Endodermal cell (in vitro differentiated cells): ENCODE data around the gene SLC35F1. TPM values are rescaled to one million over a fixed set of nuclear protein-coding genes. Genes with fewer than 3 reads are reported as not detected.

ENCODE experiments used
- DNase-seq: peaks from one replicate; pipeline ENCODE4 v3.0.0-alpha.2; 2017
- H3K27ac ChIP-seq: 2 replicates; pipeline ENCODE4 v1.5.1; 2013; ENCODE audit warnings: mild to moderate bottlenecking, low read depth, low read length, moderate library complexity
- H3K27me3 ChIP-seq: 2 replicates; pipeline ENCODE4 v1.6.1; 2013; ENCODE audit warnings: mild to moderate bottlenecking, low read length, moderate library complexity; ENCODE audit not compliant: insufficient read depth, control insufficient read depth, poor library complexity, severe bottlenecking
- H3K36me3 ChIP-seq: 2 replicates; pipeline ENCODE4 v1.7.0; 2013; ENCODE audit warnings: mild to moderate bottlenecking, low read length, moderate library complexity; ENCODE audit not compliant: control insufficient read depth, insufficient read depth
- H3K4me1 ChIP-seq: one replicate; pipeline ENCODE4 v1.7.0; 2013; ENCODE audit warnings: low read length; ENCODE audit not compliant: control insufficient read depth, insufficient read depth
- H3K4me3 ChIP-seq: 2 replicates; pipeline ENCODE4 v1.5.1; 2013; ENCODE audit warnings: mild to moderate bottlenecking, low read length, moderate library complexity
- H3K9ac ChIP-seq: 2 replicates; pipeline ENCODE4 v1.6.1; 2013; ENCODE audit warnings: mild to moderate bottlenecking, low read length, moderate library complexity; ENCODE audit not compliant: poor library complexity, severe bottlenecking; ENCODE audit errors: extremely low read depth
- H3K9me3 ChIP-seq: 2 replicates; pipeline ENCODE4 v1.6.1; 2013; ENCODE audit warnings: mild to moderate bottlenecking, low read length, moderate library complexity; ENCODE audit not compliant: control insufficient read depth
- H3K27ac Mint-ChIP-seq: 2 replicates; pipeline ENCODE4 v1.8.0; 2020; ENCODE audit warnings: mixed read lengths
- H3K27me3 Mint-ChIP-seq: 2 replicates; pipeline ENCODE4 v1.8.0; 2021; ENCODE audit warnings: mild to moderate bottlenecking, mixed read lengths; ENCODE audit not compliant: insufficient read depth
- H3K36me3 Mint-ChIP-seq: 2 replicates; pipeline ENCODE4 v1.8.0; 2020; ENCODE audit warnings: low read depth, mixed read lengths
- H3K4me1 Mint-ChIP-seq: 2 replicates; pipeline ENCODE4 v1.8.0; 2020; ENCODE audit warnings: mixed read lengths
- H3K4me3 Mint-ChIP-seq: 2 replicates; pipeline ENCODE4 v1.8.0; 2020; ENCODE audit warnings: mild to moderate bottlenecking, moderate library complexity, mixed read lengths
- H3K9me3 Mint-ChIP-seq: 2 replicates; pipeline ENCODE4 v1.8.0; 2020; ENCODE audit warnings: mild to moderate bottlenecking, mixed read lengths
- CTCF ChIP-seq: fragments of 200-600 bp; sonication (generic); conservative IDR thresholded peaks from 2 replicates; pipeline ENCODE4 v1.5.0; 2021; ENCODE audit warnings: antibody characterized with exemption, mild to moderate bottlenecking
- WGBS, 2 experiments: methylation state at CpG; one replicate each; pipeline versions ENCODE4 v1.1.5 to v1.1.7; 2013; ENCODE audit warnings: missing lambda C conversion rate in 2 of 2, mixed read lengths in 1 of 2; ENCODE audit not compliant: insufficient coverage in 1 of 2, insufficient read length in 1 of 2; 5-methylcytosine and 5-hydroxymethylcytosine counted together
- total RNA-seq, 2 donors: library from RNA; stranded (reverse); fragmentation: NEBNext Ultra II Directional in 1 of 2; extraction: Animal tissue kit (Norgen Biotek cat#: 25700) in 1 of 2; gene quantifications; 2 replicates in 1 of 2; 3 replicates in 1 of 2; pipeline ENCODE4 v1.2.1, GENCODE V29; 2021

SLC35F1 gene
- total RNA-seq, 2 donors from 2014 or later = 6.7 to 12.8 TPM

- no peak for TF ChIP-seq CTCF
- no peaks in the 10 kb centered on the region for H3K4me1 Mint-ChIP-seq
- DNase-seq = no peak
- Histone ChIP-seq H3K36me3 (no peaks in the 10 kb centered on the region), H3K27me3 (no peaks in the 10 kb centered on the region), H3K9ac (no peak overlapping the region), H3K9me3 (no peaks in the 10 kb centered on the region), H3K4me3 (no peak overlapping the region), H3K27ac (no peak overlapping the region), H3K4me1 (no peaks in the 10 kb centered on the region)
- H3K36me3 Mint-ChIP-seq = no peaks in the 10 kb centered on the region
- no peak overlapping the region for H3K4me3 Mint-ChIP-seq
- no peaks in the 10 kb centered on the region for H3K9me3 Mint-ChIP-seq
- WGBS, 2 experiments = 83 to 100% methylated on average over 1 to 2 of the region's 2 CpGs
- no peak overlapping the region for H3K27ac Mint-ChIP-seq
- no peaks in the 10 kb centered on the region for H3K27me3 Mint-ChIP-seq
These were observed 176.6 kb downstream of the SLC35F1 start for GRCh38 chr6:118083711-118084110.

GRCh38 chr6:118085665-118086064 lies 178.6 kb downstream of the SLC35F1 start:
- DNase-seq = no peak
- no peaks in the 10 kb centered on the region for H3K36me3 ChIP-seq
- Mint-ChIP-seq H3K4me1 (no peaks in the 10 kb centered on the region), H3K27ac (no peak overlapping the region), H3K36me3 (no peaks in the 10 kb centered on the region), H3K4me3 (no peak overlapping the region), H3K9me3 (peaks cover 9% of the 10 kb centered on the region), H3K27me3 (no peaks in the 10 kb centered on the region)
- peaks cover under 1% of the 10 kb centered on the region for H3K9me3 ChIP-seq
- H3K4me1 ChIP-seq = no peaks in the 10 kb centered on the region
- no peak overlapping the region for H3K27ac ChIP-seq
- H3K9ac ChIP-seq = no peak overlapping the region
- WGBS, 2 experiments = 60 to 89% methylated on average over 1 to 2 of the region's 2 CpGs
- H3K27me3 ChIP-seq = no peaks in the 10 kb centered on the region
- no peak for TF ChIP-seq CTCF
- H3K4me3 ChIP-seq = no peak overlapping the region

GRCh38 chr6:118086159-118086558 lies 179.1 kb downstream of the SLC35F1 start:
- Mint-ChIP-seq H3K27ac (no peak overlapping the region), H3K9me3 (peaks cover 14% of the 10 kb centered on the region), H3K4me3 (no peak overlapping the region), H3K4me1 (no peaks in the 10 kb centered on the region), H3K27me3 (no peaks in the 10 kb centered on the region), H3K36me3 (no peaks in the 10 kb centered on the region)
- no peak for DNase-seq
- Histone ChIP-seq H3K4me1 (no peaks in the 10 kb centered on the region), H3K4me3 (no peak overlapping the region), H3K27me3 (no peaks in the 10 kb centered on the region), H3K27ac (no peak overlapping the region), H3K9me3 (peaks cover 5% of the 10 kb centered on the region), H3K36me3 (no peaks in the 10 kb centered on the region), H3K9ac (no peak overlapping the region)
- no peak for TF ChIP-seq CTCF
- WGBS, 2 experiments = 95 to 96% methylated on average over 2 of the region's 2 CpGs
